GM18907 (cell line): ENCODE results near the gene S100A14.
"Not testable (repeated sequence)": the region's sequence is repeated elsewhere in the genome, so short reads cannot be mapped to it uniquely, and the experiment has no call there.

ENCODE experiments used
- ATAC-seq: cut with Tn5 transposase; IDR thresholded peaks from one replicate; pipeline ENCODE4 v1.9.1; 2021; ENCODE audit warnings: mild to moderate bottlenecking, moderate library complexity; ENCODE audit not compliant: unreplicated experiment

Gene S100A14

GRCh38 chr1:153588482-153588881 lies 27.6 kb downstream of the S100A14 start:
- ATAC-seq: no peak

DNA sequence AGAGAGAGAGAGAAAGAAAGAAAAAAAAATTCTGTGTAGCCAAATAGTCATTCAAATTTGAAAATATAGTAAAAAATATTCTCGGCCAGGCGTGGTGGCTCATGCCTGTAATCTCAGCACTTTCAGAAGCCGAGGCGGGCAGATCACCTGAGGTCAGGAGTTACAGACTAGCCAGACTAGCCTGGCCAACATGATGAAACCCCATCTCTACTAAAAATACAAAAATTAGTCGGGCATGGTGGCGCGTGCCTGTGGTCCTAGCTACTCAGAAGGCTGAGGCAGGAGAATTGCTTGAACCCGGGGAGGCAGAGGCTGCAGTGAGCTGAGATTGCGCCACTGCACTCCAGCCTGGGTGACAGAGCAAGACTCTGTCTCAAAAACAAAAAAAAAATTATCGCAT lies 28.1 kb downstream of the S100A14 start:
- ATAC-seq: not testable (repeated sequence)

DNA sequence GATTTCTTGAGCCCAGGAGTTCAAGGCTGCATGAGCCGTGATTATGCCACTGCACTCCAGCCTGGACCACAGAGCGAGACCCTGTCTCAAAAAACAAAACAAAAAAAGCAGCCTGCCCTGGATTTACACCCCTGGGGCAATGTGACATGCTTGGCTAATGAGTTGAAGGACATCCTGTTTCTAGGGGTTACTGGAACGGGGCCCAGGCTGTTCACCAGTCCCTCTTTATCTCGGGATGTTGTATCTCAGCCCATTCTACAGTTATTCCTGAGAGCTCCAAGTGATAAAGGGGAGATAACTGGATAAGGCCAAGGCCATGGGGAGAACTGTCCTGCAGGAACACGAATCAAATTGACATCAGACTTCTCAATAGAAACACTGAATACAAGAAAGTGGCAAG lies 28.8 kb downstream of the S100A14 start:
- ATAC-seq: no peak

GRCh38 chr1:153586347-153586746 lies 29.8 kb downstream of the S100A14 start:
- no peak for ATAC-seq

DNA sequence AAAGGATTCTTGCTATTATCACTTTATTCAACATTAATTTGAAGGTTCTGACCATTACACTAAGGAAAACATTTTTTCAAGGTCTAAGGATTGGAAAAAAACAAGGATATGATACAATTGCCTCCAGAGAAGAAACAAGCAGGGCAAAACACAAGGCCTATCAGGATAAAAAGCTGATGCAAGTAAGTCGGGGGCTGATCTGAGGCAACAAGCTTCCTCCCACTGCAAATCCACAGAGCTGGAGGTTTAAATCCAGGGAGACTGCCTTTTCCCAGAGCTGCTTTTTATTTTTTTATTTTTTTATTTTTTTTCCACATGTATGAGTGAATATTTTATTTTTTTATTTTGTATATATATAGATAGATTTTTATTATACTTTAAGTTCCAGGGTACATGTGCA lies 31.1 kb downstream of the S100A14 start:
- ATAC-seq: no peak

DNA sequence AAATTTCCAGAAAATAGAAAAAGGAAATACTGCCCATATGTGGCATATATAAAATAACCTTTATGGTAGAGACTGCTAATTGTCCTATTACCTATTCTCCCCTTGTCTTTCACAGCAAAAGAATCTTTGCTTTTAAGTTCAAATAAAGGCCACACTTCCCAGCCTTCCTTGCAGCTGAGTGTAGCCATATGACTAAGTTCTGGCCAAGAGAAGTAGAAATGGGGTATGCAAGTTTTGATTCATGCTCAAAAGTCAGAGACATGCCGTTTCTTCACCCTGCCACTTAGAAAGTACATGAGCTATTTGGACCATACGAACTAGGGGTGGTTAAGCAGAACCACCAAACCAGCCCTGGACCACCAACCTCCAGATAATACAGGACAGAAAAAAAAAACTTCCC lies 32.1 kb downstream of the S100A14 start:
- ATAC-seq: no peak

- not testable (repeated sequence) for ATAC-seq
Observed at GRCh38 chr1:153583514-153583913, 32.6 kb downstream of the S100A14 start.

- not testable (repeated sequence) for ATAC-seq
Observed at GRCh38 chr1:153582836-153583235, 33.3 kb downstream of the S100A14 start.

GRCh38 chr1:153578936-153579335 lies 37.2 kb downstream of the S100A14 start:
- no peak for ATAC-seq

DNA sequence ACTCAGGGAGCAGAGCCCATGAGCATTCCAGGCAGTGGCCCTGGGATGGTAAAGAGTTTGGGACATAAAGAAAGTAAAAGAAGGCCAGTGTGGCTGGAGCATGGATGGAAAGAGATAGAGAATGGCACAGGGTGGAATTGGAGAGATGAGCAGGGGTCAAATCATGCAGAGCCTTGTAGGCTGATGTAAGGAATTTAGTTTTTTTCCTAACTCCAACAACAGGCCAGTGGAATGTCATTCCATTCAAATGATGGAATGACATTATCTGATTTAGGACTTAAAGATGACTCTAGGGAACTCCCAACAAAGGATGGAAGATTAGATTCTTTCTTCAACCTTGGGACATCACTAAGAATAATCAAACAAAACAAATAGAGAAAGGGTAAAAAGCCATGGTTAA lies 37.6 kb downstream of the S100A14 start:
- ATAC-seq: no peak

- ATAC-seq: no peak
Observed at GRCh38 chr1:153577624-153578051, 38.5 kb downstream of the S100A14 start.

DNA sequence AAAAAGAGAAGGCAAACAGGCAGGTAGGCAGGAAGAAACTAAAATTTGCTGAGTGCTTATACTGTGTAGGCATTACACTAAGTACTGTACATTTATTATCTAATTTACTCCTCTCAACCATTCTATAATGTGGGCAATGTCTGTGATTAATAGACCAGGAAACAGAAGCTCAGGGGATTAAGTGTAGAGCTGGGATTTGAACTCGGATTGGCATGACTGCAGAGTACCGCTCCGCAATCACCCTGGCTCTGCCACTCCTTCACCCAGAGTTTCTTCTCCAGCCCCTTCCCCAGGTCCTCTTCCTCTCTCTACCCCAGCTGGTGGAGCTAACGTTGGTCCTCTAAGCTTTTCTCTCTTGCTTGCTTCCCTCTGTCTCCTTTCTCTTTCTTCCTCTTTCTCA lies 39.0 kb downstream of the S100A14 start:
- no peak for ATAC-seq

GRCh38 chr1:153575497-153575896 lies 40.6 kb downstream of the S100A14 start:
- not testable (repeated sequence) for ATAC-seq

DNA sequence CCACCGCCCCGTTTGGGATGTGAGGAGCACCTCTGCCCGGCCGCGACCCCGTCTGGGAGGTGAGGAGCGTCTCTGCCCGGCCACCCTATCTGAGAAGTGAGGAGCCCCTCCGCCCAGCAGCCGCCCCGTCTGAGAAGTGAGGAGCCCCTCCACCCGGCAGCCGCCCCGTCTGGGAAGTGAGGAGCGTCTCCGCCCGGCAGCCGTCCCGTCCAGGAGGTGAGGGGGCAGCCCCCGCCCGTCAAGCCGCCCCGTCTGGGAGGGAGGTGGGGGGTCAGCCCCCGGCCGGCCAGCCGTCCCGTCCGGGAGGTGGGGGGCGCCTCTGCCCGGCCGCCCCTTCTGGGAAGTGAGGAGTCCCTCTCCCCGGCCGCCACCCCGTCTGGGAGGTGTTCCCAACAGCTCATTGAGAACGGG lies 41.0 kb downstream of the S100A14 start:
- not testable (repeated sequence) for ATAC-seq

DNA sequence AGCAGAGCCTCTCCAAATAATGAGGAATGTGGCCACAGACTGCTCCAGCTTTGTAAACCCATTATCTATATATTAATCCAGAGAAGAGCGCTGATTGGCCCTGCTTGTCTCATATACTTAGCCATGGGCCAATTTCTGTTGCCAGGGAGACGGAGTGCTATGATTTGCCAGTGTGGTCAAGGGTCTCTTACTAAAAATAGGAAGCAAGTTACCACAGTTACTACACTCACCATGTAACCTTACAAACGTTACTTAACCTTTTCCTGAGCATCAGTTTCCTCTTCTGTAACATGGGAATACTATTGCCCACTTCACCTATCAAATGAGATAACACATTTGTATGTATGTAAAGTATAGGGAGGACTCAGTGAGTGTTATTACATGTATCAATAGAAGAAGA lies 42.8 kb downstream of the S100A14 start:
- no peak for ATAC-seq

DNA sequence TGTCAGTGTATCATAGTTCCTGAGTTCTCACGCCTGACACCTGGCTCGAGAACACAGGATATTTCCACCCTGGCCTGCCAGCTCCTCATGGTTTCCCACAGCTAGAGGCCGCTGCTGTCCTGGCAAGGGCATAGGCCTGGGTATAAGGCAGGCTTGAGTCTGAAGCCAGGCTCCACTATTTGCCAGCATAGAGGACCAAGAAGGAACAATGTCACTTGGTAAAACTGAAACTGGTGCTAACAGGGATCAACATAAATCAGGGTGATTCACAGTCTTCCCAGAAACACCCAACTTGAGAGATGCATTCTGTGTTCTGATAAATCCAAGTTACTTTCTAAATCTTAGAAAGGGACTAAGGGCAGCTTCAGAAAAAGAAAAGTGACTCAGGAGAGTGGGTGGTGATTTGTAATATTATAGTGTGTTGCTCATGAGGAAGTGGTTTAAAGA lies 43.5 kb downstream of the S100A14 start:
- peak; percentile 69 for ATAC-seq

- no peak for ATAC-seq
Observed at GRCh38 chr1:153571706-153572105, 44.4 kb downstream of the S100A14 start.

DNA sequence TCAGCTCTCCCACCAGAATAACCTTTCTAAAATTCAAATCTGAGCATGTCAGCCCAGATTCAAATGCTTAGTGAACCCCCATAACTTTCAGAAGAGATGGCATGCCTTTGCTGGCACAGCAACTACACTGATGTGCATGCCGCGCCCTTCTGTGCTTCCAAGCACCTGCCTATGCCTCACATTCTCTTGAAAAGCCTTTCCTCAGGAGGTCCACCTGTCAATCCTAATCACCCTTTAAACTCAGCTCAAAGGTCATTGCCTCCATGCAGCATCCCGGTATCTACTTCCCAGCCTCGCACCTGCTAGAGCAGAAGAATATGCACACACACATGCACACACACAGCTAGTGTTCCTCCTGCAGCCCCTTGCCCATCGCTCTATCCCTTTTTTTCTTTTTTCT lies 45.3 kb downstream of the S100A14 start:
- no peak for ATAC-seq

GRCh38 chr1:153569465-153569864 lies 46.7 kb downstream of the S100A14 start:
- no peak for ATAC-seq

GRCh38 chr1:153568367-153569099 lies 47.6 kb downstream of the S100A14 start:
- ATAC-seq: no peak

DNA sequence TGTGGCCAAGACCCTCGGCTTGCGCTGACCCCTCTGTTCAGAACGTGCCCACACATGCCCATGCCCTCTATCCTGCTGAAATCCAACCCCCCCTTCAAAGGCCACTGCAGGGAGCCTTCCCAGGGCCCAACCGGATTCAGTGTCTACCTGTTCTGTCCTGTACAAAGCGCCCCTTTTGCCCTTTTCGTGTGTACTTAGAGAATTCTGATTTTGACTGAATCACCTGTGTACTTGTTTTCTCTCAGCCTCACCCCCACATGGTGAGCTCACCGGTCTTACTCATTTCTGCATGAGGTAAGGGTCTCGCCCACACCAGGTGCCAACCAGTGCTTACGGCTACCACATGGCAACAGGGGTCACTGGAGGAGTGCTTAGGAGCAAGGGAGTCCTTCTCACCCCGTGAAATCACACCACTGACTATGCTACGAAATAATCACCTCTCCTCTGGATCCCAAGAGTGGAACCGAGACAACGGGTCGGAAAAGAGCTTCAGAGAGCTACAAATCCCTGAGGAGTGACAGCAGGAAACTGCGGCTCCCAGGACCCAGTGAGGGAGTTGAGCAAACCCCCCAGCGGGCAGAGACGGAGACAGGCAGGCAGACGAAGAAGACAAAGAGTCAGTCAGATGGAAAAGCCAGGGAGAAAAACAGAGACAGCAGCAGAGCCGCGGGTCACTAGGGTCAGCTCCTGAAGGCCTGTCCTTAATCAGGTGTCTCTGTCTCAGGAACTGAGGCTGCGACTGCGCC lies 48.3 kb downstream of the S100A14 start:
- ATAC-seq: no peak
